Activated effector memory CD4-positive, alpha-beta T cell treated with anti-CD3 and anti-CD28 coated beads, Interleukin-2, amount 50 U/mL, for 16 hours (primary cell): ENCODE results near the gene C11orf86.
"Not testable (repeated sequence)": the region's sequence is repeated elsewhere in the genome, so short reads cannot be mapped to it uniquely, and the experiment has no call there.

Experiments
- DNase-seq: peaks from one replicate; pipeline ENCODE4 v3.0.0-alpha.2; 2020

Gene C11orf86

DNA sequence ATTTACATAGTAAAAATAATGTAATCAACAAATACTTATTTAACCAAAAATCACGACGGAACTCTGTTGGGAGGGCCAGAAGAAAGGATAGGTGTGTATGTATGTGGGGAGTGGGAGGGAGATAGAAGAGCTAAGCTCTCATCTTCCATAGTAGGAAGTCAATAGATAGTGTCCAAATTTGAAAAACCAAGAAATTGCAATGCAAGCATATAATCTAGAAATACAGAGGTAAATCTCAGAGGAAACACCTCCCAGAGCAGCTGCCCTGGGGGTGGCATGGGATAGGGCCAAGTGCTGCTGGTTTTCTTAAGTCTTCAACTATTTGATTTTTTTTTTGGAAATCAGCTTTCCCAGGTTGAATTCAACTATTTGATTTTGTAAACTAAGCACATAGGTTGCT is 16.9 kb downstream of the C11orf86 start:
- DNase-seq = no peak

DNA sequence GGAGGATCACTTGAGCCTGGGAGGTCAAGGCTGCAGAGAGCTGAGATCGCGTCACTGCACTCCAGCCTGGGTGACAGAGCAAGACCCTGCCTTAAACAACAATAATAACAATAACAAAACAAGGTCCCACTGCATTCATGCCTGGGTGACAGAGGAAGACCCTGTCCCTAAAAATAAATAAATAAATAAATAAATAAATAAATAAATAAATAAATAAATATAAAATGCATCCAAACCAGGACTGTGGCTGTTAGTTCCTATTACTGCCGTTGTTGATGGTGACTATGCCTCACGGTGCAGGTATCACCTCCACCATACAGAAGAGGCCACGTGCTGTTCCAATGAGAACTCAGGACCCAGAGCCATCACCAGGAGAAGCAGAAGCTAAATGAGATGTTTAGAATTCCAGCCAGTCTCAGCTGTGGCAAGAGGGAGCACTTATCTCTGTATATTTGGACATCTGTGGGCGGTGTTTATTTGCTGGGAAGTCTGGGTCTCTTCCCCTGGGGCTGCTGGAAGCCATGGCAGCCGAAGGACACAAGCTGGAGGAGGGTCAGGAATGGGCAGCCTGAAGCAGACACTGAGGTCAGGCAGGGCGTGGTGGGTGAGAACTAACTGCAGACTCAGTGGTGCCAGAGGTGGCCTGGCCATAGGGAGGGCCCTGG is 21.6 kb downstream of the C11orf86 start:
- no peak for DNase-seq

GRCh38 chr11:66999555-66999954 is 24.5 kb downstream of the C11orf86 start:
- DNase-seq = no peak

- DNase-seq = no peak
Measured at GRCh38 chr11:67001332-67001731, 26.2 kb downstream of the C11orf86 start.

DNA sequence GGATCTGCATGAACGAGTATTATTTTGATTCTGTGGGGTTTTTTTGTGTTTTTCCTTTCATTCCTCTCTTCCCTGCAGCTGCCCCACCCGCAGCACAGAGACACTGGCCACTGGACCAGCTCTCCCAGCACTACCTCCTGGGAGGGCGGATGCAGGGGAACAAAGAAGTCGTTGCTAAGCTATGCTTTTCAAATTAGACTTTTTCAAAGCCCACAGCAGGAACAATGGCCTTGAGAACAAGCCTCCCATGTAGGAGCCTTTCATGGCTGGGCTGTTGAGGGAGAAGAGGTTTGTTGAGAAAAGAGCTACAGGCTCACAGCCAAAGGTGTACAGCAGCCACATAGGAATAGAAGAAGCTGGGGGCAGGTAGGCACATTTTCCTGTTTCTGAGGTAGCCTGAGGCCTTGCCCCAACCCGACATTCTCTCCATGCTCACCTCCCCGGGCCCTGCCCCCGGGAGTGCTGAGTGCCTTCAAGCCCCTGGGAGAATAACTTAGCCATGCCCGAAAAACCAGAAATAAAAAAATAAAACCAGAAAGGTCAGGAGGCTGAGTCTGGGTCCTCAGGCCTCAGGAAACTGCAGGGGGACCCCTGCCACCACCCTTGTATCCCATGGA is 27.3 kb downstream of the C11orf86 start:
- no peak for DNase-seq

DNA sequence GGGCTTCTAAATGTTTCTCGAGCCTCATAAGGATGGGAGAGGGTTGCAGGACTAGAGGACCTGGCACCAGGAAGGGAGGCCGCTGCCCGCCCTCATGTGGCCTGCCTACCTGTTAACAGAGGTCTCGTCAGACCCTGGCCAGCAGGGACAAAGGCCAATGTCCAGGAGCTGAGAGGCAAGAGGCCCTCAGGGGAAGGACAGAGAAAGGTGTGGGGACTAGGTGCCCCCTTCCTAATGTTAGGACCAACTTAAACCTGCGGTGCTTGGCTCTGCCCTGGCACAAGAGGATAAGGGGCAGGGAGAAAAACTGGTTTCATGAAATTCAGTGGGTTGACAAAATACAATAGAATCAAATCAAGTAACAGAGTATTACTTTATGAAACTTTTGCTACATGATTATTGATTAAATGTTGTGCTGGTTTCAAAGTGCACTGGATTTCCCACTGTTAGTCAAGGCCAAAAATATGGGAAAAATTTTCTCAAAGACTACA is 27.9 kb downstream of the C11orf86 start:
- no peak for DNase-seq

- not testable (repeated sequence) for DNase-seq
Measured at GRCh38 chr11:67005200-67005599, 30.1 kb downstream of the C11orf86 start.

- no peak for DNase-seq
Measured at GRCh38 chr11:67006029-67006884, 31.2 kb downstream of the C11orf86 start.

DNA sequence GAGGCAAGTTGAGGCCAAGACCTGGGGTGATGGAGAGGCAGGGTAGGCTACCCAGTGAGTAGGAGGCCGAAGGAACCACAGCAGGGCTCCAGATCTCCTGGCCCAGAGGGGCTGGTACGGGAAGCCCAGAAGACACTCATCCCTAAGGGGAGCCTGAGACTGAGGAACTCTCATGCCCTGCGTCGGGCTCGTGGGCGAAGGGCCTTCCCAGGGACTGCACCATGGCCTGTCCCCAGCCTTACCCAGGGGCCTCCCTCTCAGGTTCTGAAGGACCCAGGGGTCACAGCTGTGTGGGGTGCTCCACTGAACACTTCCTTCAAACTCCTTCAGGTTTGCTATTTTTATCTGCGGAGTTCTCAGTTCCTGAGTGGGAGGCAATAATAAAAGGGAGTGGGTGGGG is 32.0 kb downstream of the C11orf86 start:
- no peak for DNase-seq

GRCh38 chr11:67010296-67010905 is 35.3 kb downstream of the C11orf86 start:
- no peak for DNase-seq

- DNase-seq = no peak
Measured at GRCh38 chr11:67013511-67014045, 38.5 kb downstream of the C11orf86 start.

- no peak for DNase-seq
Measured at GRCh38 chr11:67014343-67014742, 39.2 kb downstream of the C11orf86 start.

DNA sequence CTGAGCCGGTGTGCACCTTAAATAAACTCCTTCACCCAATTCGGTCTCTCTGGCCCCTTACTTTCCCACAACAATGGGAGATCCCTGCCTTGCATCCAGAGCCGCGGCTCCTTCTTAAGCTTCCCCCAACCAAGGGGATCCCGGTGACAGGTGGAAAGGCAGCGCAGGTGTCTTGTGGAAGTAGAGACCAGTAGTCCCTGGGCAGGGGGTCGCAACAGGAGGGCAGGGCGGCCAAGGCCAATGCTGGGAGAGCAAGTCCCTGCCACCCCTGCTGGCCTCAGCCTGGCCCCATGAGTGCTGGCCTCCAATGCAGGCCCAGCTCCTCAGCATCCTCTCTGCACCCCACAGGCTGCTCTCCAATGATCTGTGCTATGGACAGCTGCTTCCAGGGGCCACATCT is 39.9 kb downstream of the C11orf86 start:
- DNase-seq = no peak

GRCh38 chr11:67016550-67016949 is 41.4 kb downstream of the C11orf86 start:
- no peak for DNase-seq

- no peak for DNase-seq
Measured at GRCh38 chr11:67020949-67021348, 45.8 kb downstream of the C11orf86 start.

DNA sequence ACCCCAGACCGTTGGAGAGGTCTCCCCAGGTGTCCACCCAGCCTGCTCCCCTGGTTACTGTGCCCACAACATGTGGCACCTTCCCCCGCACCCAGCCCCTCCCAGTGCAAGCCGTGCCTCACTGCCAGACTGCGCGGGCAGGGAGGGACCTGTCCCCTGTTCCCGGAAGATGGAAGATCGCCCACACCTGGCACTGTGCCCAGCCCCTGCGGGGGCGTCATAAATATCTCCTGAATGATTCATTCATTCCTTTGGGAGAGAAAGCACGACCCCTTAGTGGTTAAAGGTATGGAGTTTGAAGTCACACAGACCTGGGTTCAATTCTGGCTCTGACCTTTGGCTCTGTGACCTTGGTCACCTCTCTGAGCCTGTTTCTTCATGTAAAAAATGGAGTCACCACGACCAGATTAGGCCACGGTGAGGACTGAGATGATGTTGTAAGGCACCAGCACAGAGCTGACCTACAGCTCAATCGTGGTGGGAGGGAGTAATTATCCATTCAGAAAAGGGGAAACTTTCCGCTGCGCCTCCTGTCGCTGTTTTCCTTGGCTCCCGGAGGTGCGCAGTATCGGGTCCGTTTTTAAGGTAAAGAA is 47.3 kb downstream of the C11orf86 start:
- no peak for DNase-seq

DNA sequence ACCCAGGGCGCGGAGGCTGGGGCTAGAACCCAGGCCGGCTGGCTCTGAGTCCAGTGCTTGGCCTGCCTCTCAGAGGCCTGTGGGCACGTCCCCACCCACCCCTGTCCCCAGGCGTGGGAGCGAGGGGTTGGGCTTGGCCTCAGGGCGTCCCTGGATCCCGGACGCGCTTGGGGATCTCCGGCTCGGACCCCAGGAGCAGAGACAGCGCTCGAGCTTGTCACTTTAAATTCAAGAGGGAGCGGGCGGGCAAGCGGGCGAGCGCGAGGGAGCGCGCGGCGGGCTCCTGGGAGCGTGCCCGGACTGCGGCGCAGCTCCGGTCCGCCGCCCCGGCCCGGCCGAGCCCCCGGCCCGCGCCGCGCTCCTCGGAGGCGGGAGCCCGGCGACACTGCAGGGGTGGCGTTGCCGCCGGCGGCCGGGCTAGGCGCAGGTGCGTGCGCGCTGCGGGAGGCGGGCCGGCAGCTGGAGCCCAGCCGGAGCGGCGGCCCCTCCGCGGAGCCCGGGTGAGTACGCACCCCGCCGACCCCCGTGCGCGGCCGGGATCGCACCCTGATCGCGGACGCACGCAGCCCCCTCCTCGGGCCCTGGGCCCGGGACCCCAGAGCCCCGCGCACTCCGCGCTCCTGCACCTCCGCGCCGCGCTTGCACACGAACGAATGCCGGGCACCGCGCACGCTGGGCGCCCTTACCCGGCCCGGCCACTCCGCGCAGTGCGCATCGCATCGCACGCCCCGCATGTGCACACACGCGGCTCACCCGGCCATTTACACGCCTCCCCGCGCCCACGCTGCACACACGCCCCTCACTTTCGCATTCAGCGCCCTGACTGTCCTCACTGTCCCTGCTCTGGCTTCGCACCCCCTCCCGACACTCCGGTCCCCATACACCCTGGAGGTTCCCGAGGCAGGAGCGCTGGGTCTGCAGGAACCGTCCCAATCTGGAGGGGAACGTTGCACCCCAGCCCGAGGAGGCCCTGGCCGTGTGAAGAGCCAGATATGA is 48.2 kb downstream of the C11orf86 start, which contains the start of gene SYT12:
SYT12 (plus strand) TSS at position 174 of the 996 bp plus-strand sequence. CDS start 7,011 bp downstream, outside the sequence.
- DNase-seq = peak; percentile 68

- DNase-seq = no peak
Measured at GRCh38 chr11:67023957-67024353, 48.9 kb downstream of the C11orf86 start.

GRCh38 chr11:67024410-67024809 is 49.3 kb downstream of the C11orf86 start:
- peak; percentile 78 for DNase-seq

DNA sequence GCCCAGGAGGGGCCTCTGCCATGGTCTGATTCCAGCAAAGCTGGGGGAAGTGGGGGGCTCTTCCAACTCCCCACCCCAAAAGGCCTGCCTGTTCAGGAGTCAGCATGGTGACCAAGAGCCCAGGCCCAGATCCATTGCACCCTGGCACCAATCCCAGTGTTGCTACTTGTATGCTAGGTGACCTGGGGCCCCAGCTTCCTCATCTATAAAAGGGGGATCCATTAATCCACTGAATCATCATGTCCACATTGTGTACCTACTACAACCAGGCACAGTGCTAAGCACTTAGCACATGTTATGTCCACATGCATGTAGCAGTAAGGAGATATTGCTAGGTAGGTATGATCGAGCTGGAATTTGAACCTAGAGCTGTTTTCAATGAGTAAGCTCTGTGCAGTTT is 49.9 kb downstream of the C11orf86 start:
- no peak for DNase-seq

- no peak for DNase-seq
Measured at GRCh38 chr11:67025750-67026149, 50.6 kb downstream of the C11orf86 start.
